GM19395 (cell line): ENCODE results near the gene RAD54L.
"Not testable (repeated sequence)": the region's sequence is repeated elsewhere in the genome, so short reads cannot be mapped to it uniquely, and the experiment has no call there.

ENCODE experiments used
- ATAC-seq: cut with Tn5 transposase; IDR thresholded peaks from one replicate; pipeline ENCODE4 v1.9.1; 2021; ENCODE audit warnings: mild to moderate bottlenecking, moderate library complexity; ENCODE audit not compliant: unreplicated experiment

The RAD54L gene

GRCh38 chr1:46238865-46239264, 8.7 kb upstream of the RAD54L start:
- ATAC-seq = not testable (repeated sequence)

GRCh38 chr1:46241733-46242132, 5.8 kb upstream of the RAD54L start:
- ATAC-seq = not testable (repeated sequence)

- ATAC-seq = no peak
Measured at GRCh38 chr1:46242918-46243317, 4.6 kb upstream of the RAD54L start.

GRCh38 chr1:46243831-46244230, 3.7 kb upstream of the RAD54L start:
- not testable (repeated sequence) for ATAC-seq

GRCh38 chr1:46244656-46245371, 2.7 kb upstream of the RAD54L start:
- no peak for ATAC-seq

GRCh38 chr1:46246136-46246535, 1.4 kb upstream of the RAD54L start:
- not testable (repeated sequence) for ATAC-seq

GRCh38 chr1:46246548-46247435, 771 bp upstream of the RAD54L start:
- peak; percentile 52 for ATAC-seq

GRCh38 chr1:46248122-46248920, 758 bp downstream of the RAD54L start:
- no peak for ATAC-seq

GRCh38 chr1:46254668-46255067, 7.1 kb downstream of the RAD54L start:
- no peak for ATAC-seq

GRCh38 chr1:46256523-46256922, 9.0 kb downstream of the RAD54L start:
- no peak for ATAC-seq

GRCh38 chr1:46262508-46262907, 14.9 kb downstream of the RAD54L start:
- ATAC-seq = no peak

GRCh38 chr1:46263146-46263545, 15.6 kb downstream of the RAD54L start:
- no peak for ATAC-seq

GRCh38 chr1:46268578-46268977, 21.0 kb downstream of the RAD54L start:
- ATAC-seq = no peak

GRCh38 chr1:46274225-46275029, 26.9 kb downstream of the RAD54L start:
- ATAC-seq = no peak

- ATAC-seq = no peak
Measured at GRCh38 chr1:46275030-46275337, 27.4 kb downstream of the RAD54L start.

- ATAC-seq = no peak
Measured at GRCh38 chr1:46277658-46278373, 30.3 kb downstream of the RAD54L start.

GRCh38 chr1:46278807-46279206, 31.2 kb downstream of the RAD54L start:
- ATAC-seq = no peak

- ATAC-seq = no peak
Measured at GRCh38 chr1:46280092-46280491, 32.5 kb downstream of the RAD54L start.

GRCh38 chr1:46281021-46281420, 33.5 kb downstream of the RAD54L start:
- no peak for ATAC-seq

- ATAC-seq = no peak
Measured at GRCh38 chr1:46284058-46284457, 36.5 kb downstream of the RAD54L start.
